Cardiac muscle cell (in vitro differentiated cells and primary cell): ENCODE data around the gene VPS4A. TPM values are rescaled to one million over a fixed set of nuclear protein-coding genes. Genes with fewer than 3 reads are reported as not detected.

ENCODE experiments used
- DNase-seq, 2 donors: peaks; one replicate each; pipeline versions ENCODE4 v3.0.0 to v3.0.0-alpha.2; 2010 to 2017; ENCODE audit warnings: low read depth in 1 of 2, low spot score in 1 of 2
- H3K27ac ChIP-seq: fragments of 200-600 bp; sonication (generic); 2 replicates; pipeline ENCODE4 v1.5.1; 2016
- H3K27me3 ChIP-seq: fragments of 200-600 bp; sonication (generic); 2 replicates; pipeline ENCODE4 v1.6.0; 2016; ENCODE audit warnings: control low read depth
- H3K36me3 ChIP-seq: fragments of 200-600 bp; sonication (generic); 2 replicates; pipeline ENCODE4 v1.5.1; 2016; ENCODE audit warnings: control low read depth
- H3K4me1 ChIP-seq: fragments of 200-600 bp; sonication (generic); 2 replicates; pipeline ENCODE4 v1.8.1; 2017; ENCODE audit warnings: low read depth, mild to moderate bottlenecking, mixed run types
- H3K4me3 ChIP-seq: fragments of 200-600 bp; sonication (generic); 2 replicates; pipeline ENCODE4 v1.5.1; 2016; ENCODE audit warnings: mild to moderate bottlenecking
- H3K9me3 ChIP-seq: fragments of 200-600 bp; sonication (generic); 2 replicates; pipeline ENCODE4 v1.5.1; 2017; ENCODE audit warnings: low read depth, mild to moderate bottlenecking, control low read depth
- polyA plus RNA-seq: library from polyadenylated mRNA; unstranded; fragments of >200 nt; fragmentation: Nextera tagmentation; extraction: Ambion mirVana; gene quantifications from 2 replicates; pipeline ENCODE4 v1.2.1, GENCODE V29; 2016
- total RNA-seq: library from RNA; depleted of rRNA; stranded (reverse); fragments of >200 nt; gene quantifications from 2 replicates; pipeline ENCODE4 v1.2.3, GENCODE V29; 2016
- TF ChIP-seq, protein P1 (sequence below): IDR thresholded peaks from 2 replicates; pipeline ENCODE4 v1.5.1; 2012; ENCODE audit warnings: low read depth, mild to moderate bottlenecking, low read length

VPS4A gene
- total and polyA plus RNA-seq, 2 experiments from 2014 or later: 30.8 to 52.2 TPM

DNA sequence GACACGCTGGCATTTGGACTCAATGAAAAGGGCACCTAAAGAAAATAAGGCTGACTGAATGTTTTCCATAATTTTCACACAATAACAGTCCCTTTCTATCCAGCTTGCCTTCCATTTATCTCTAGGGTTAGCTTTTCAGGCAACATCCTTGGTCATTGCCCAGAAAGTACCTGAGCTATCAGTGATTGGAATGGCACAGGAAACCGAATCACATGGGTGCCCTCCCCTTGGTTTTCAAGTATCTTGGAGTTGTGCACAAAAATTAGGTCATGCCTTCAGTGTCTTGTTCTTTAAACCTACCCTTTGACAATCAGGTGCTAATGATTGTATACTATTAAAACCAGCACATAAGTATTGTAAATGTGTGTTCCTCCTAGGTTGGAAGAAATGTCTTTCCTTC lies 3.3 kb upstream of the VPS4A start:
- H3K27ac ChIP-seq: no peak overlapping the region
- H3K4me3 ChIP-seq: no peak overlapping the region
- H3K9me3 ChIP-seq: no peaks in the 10 kb centered on the region
- DNase-seq: no peak
- H3K4me1 ChIP-seq: peaks cover 4% of the 10 kb centered on the region
- TF ChIP-seq, protein P1, sequence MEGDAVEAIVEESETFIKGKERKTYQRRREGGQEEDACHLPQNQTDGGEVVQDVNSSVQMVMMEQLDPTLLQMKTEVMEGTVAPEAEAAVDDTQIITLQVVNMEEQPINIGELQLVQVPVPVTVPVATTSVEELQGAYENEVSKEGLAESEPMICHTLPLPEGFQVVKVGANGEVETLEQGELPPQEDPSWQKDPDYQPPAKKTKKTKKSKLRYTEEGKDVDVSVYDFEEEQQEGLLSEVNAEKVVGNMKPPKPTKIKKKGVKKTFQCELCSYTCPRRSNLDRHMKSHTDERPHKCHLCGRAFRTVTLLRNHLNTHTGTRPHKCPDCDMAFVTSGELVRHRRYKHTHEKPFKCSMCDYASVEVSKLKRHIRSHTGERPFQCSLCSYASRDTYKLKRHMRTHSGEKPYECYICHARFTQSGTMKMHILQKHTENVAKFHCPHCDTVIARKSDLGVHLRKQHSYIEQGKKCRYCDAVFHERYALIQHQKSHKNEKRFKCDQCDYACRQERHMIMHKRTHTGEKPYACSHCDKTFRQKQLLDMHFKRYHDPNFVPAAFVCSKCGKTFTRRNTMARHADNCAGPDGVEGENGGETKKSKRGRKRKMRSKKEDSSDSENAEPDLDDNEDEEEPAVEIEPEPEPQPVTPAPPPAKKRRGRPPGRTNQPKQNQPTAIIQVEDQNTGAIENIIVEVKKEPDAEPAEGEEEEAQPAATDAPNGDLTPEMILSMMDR: no peak
- no peaks in the 10 kb centered on the region for H3K27me3 ChIP-seq
- H3K36me3 ChIP-seq: no peaks in the 10 kb centered on the region

- no peak overlapping the region for H3K4me3 ChIP-seq
- H3K27me3 ChIP-seq: no peaks in the 10 kb centered on the region
- no peaks in the 10 kb centered on the region for H3K36me3 ChIP-seq
- peaks cover 4% of the 10 kb centered on the region for H3K4me1 ChIP-seq
- H3K9me3 ChIP-seq: no peaks in the 10 kb centered on the region
- TF ChIP-seq, protein P1: no peak
- no peak for DNase-seq
- no peak overlapping the region for H3K27ac ChIP-seq
Observed at GRCh38 chr16:69309316-69309715, 1.8 kb upstream of the VPS4A start.

DNA sequence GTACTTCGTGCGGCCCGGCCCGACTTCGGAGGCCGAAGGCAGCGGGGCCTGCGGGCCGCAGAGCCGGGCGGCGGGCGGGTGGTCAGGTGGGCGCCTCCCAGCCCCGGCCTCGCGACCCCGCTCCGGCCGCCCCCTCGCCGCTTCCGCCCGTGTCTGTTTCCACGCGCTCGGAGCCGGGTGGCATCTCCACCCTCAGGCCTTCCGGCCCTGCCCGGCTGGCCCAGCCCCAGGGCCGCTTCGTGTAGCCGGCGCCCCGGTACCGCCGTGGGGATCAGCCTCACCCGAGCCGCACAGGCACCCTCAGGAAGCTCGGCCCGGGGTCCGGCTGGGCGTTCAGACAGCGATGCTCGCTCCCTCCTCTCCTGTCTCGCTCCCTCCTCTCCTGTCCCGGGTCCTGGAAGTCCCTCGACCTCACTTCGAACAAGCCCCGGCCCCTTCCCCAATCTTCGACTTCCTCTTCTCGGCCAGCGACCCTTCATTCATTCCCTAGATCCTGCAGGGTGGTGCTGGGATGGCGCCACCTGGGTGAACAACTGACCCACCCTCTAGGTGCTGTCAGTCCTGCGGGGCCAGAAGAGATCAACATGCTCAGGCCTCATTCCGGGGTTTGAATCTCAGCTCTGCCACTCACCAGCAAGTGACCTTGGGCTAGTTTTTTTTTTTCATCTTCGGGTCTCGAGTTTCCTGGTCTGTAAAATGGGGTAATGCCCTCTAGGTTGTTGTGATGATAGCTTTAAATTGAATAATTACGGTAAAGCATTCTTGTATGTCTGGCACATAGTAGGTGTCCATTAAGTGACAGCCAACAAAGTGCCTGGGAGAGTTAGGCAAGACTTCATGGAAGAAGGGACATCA lies 610 bp downstream of the VPS4A start:
- Histone ChIP-seq H3K27ac (peak overlapping the region; percentile 90), H3K36me3 (peaks cover 7% of the 10 kb centered on the region), H3K9me3 (no peaks in the 10 kb centered on the region), H3K27me3 (no peaks in the 10 kb centered on the region), H3K4me1 (peaks cover 4% of the 10 kb centered on the region), H3K4me3 (peak overlapping the region; percentile 80)
- DNase-seq: peak; percentile 32 to 52
- TF ChIP-seq, protein P1: no peak

DNA sequence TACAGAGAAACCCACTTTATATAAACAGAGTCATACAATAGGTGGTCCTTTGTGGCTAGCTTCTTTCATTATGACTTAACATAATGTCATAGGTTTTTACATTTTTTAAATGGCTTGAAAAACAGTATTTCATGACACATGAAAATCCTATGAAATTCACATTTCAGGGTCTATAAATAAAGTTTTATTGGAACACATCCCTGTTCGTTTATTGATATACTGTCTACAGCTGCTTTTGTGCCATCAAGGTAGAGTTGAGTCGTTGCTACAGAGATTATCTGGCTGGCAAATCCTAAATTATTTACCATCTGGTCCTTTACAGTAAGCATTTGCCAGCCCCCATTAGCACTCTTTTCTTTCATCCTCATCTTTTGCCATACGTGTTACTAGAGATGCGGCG lies 2.3 kb downstream of the VPS4A start:
- H3K4me3 ChIP-seq: no peak overlapping the region
- H3K9me3 ChIP-seq: no peaks in the 10 kb centered on the region
- no peak overlapping the region for H3K27ac ChIP-seq
- peaks cover 4% of the 10 kb centered on the region for H3K4me1 ChIP-seq
- TF ChIP-seq, protein P1: no peak
- no peak for DNase-seq
- H3K27me3 ChIP-seq: no peaks in the 10 kb centered on the region
- peaks cover 14% of the 10 kb centered on the region for H3K36me3 ChIP-seq

- Histone ChIP-seq H3K4me3 (no peak overlapping the region), H3K27me3 (no peaks in the 10 kb centered on the region), H3K36me3 (peaks cover 24% of the 10 kb centered on the region), H3K4me1 (peaks cover 4% of the 10 kb centered on the region), H3K9me3 (no peaks in the 10 kb centered on the region), H3K27ac (no peak overlapping the region)
- DNase-seq: no peak
- TF ChIP-seq, protein P1: no peak
Observed at GRCh38 chr16:69314534-69314933, 3.4 kb downstream of the VPS4A start.
